Right atrium auricular region (tissue), 2 donors: Measurements from ENCODE around the gene SCGB1C1. TPM values are rescaled to one million over a fixed set of nuclear protein-coding genes. Genes with fewer than 3 reads are reported as not detected.

Experiments used
- DNase-seq: peaks from one replicate; pipeline ENCODE4 v3.0.0-alpha.2; 2019; ENCODE audit warnings: low spot score
- H3K27ac ChIP-seq, 2 donors: fragments of 200-600 bp; sonication (generic); 1 replicate in 1 of 2; 2 replicates in 1 of 2; pipeline ENCODE4 v1.5.1; 2016 to 2019
- H3K27me3 ChIP-seq, 2 donors: fragments of 200-600 bp; sonication (generic); one replicate each; pipeline versions ENCODE4 v1.5.1 to v1.6.0; 2017 to 2019
- H3K36me3 ChIP-seq: fragments of 200-600 bp; sonication (generic); one replicate; pipeline ENCODE4 v1.5.1; 2016
- H3K4me1 ChIP-seq, 2 donors: fragments of 200-600 bp; sonication (generic); one replicate each; pipeline versions ENCODE4 v1.5.1 to v1.6.0; 2017 to 2019
- H3K4me3 ChIP-seq, 2 donors: fragments of 200-600 bp; sonication (generic); 1 replicate in 1 of 2; 2 replicates in 1 of 2; pipeline ENCODE4 v1.5.1; 2017 to 2019; ENCODE audit warnings: mild to moderate bottlenecking in 1 of 2, moderate library complexity in 1 of 2
- H3K9me3 ChIP-seq, 2 donors: fragments of 200-600 bp; sonication (generic); one replicate each; pipeline ENCODE4 v1.5.1; 2019
- total RNA-seq, 2 donors: library from RNA; depleted of rRNA; stranded (reverse); fragments of >200 nt; gene quantifications; one replicate each; pipeline ENCODE4 v1.1.0, GENCODE V29; 2016
- TF ChIP-seq, protein P1 (sequence below), 2 donors: fragments of 200-600 bp; sonication (generic); IDR thresholded peaks; one replicate each; pipeline ENCODE4 v1.5.1; 2019; ENCODE audit warnings: antibody characterized with exemption in 2 of 2

The SCGB1C1 gene
- total RNA-seq, 2 donors from 2014 or later = not detected

DNA sequence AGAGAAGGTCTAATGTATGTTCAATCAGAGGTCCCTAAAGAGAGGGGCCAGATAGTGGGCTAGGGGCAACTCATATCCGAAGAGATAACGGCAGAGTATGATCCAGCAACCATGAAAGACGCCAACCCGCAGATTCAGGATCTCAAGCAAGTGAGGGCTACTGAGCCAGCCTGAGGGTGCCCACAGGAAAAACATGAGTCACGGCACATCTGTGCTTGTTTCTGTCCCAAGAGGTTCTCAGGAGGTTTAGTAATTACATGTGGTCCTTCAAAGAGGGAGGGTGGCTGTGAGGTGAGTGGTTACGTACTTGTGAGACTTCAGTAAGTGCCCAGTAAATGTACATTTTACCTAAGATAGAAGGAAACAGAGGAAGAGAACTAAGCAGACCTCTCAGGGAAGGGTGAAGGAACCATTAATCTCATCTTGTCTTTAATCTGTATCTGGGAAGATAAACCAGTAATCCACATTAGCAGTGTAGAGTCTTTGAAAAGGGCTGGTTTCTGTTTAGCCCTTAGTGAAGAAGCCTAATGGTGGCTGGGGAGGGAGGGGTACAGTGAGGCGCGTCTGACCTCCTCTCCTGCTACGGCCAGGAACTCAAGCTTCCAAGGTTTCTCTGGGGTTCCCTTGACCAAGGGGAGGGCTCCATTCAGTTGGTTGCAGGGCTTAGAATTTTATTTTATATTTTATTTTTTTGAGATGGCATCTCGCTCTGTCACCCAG is 33.0 kb downstream of the SCGB1C1 start:
- Histone ChIP-seq H3K27me3 (no peaks in the 10 kb centered on the region), H3K9me3 (no peaks in the 10 kb centered on the region), H3K4me3 (no peak overlapping the region), H3K4me1 (peaks cover 0 to 10% of the 10 kb centered on the region in 2 donors), H3K27ac (no peak overlapping the region), H3K36me3 (peaks cover 5% of the 10 kb centered on the region)
- TF ChIP-seq, protein P1, sequence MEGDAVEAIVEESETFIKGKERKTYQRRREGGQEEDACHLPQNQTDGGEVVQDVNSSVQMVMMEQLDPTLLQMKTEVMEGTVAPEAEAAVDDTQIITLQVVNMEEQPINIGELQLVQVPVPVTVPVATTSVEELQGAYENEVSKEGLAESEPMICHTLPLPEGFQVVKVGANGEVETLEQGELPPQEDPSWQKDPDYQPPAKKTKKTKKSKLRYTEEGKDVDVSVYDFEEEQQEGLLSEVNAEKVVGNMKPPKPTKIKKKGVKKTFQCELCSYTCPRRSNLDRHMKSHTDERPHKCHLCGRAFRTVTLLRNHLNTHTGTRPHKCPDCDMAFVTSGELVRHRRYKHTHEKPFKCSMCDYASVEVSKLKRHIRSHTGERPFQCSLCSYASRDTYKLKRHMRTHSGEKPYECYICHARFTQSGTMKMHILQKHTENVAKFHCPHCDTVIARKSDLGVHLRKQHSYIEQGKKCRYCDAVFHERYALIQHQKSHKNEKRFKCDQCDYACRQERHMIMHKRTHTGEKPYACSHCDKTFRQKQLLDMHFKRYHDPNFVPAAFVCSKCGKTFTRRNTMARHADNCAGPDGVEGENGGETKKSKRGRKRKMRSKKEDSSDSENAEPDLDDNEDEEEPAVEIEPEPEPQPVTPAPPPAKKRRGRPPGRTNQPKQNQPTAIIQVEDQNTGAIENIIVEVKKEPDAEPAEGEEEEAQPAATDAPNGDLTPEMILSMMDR (IDR thresholded peaks at IDR 0.05) = no peak
- no peak for DNase-seq

- Histone ChIP-seq H3K9me3 (no peaks in the 10 kb centered on the region), H3K27ac (no peak overlapping the region), H3K27me3 (no peaks in the 10 kb centered on the region), H3K36me3 (peaks cover 5% of the 10 kb centered on the region), H3K4me1 (no peaks in the 10 kb centered on the region), H3K4me3 (no peak overlapping the region)
- DNase-seq = no peak
- TF ChIP-seq, protein P1 (IDR thresholded peaks at IDR 0.05) = no peak
Observed at GRCh38 chr11:227824-228379, 35.0 kb downstream of the SCGB1C1 start.

DNA sequence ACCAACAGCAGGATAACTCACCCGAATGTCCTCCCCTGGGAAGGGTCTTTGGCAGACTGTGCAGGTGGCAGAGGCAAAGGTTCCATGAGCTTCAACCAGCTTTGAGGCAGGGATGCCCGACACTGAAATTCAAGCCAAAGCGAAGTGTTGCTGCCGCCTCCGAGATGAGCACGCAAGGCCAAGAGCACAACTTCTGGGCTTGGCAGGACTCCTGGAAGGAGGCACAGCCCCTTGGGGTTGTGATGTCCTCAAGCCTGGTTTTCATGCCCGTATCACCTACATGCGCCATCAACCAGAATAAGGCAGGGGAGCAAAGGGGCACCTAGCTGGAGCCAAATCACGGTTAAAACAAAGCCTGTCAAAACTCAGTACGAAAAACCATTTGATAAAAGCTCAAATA is 37.6 kb downstream of the SCGB1C1 start:
- TF ChIP-seq, protein P1 (IDR thresholded peaks at IDR 0.05) = no peak
- no peak for DNase-seq
- Histone ChIP-seq H3K4me1 (peaks cover 0 to 9% of the 10 kb centered on the region in 2 donors), H3K27me3 (no peaks in the 10 kb centered on the region), H3K4me3 (no peak overlapping the region), H3K36me3 (peaks cover 5% of the 10 kb centered on the region), H3K9me3 (no peaks in the 10 kb centered on the region), H3K27ac (no peak overlapping the region)

- DNase-seq = no peak
- no peak overlapping the region for H3K27ac ChIP-seq
- H3K4me1 ChIP-seq = peaks cover 0 to 20% of the 10 kb centered on the region in 2 donors
- TF ChIP-seq, protein P1 (IDR thresholded peaks at IDR 0.05) = no peak
- H3K9me3 ChIP-seq = no peaks in the 10 kb centered on the region
- H3K36me3 ChIP-seq = peaks cover 5% of the 10 kb centered on the region
- no peak overlapping the region for H3K4me3 ChIP-seq
- H3K27me3 ChIP-seq = no peaks in the 10 kb centered on the region
Observed at GRCh38 chr11:232783-233565, 40.1 kb downstream of the SCGB1C1 start.

GRCh38 chr11:235180-235579 is 42.3 kb downstream of the SCGB1C1 start:
- DNase-seq = no peak
- Histone ChIP-seq H3K4me1 (peaks cover 0 to 25% of the 10 kb centered on the region in 2 donors), H3K4me3 (peak overlapping the region; percentile 89 to 90), H3K9me3 (no peaks in the 10 kb centered on the region), H3K27me3 (no peaks in the 10 kb centered on the region), H3K27ac (peak overlapping the region in 1 of 2 donors; percentile 84), H3K36me3 (peaks cover 14% of the 10 kb centered on the region)
- TF ChIP-seq, protein P1 (IDR thresholded peaks at IDR 0.05) = no peak
